HG03439 (cell line): ENCODE data around the gene SH3BP4.

Experiments
- ATAC-seq: cut with Tn5 transposase; IDR thresholded peaks from one replicate; pipeline ENCODE4 v1.9.1; 2021; ENCODE audit warnings: mild to moderate bottlenecking, moderate library complexity; ENCODE audit not compliant: unreplicated experiment

Gene SH3BP4

GRCh38 chr2:234964631-234965461 is 13.0 kb downstream of the SH3BP4 start:
- no peak for ATAC-seq

GRCh38 chr2:234966340-234966739 is 14.5 kb downstream of the SH3BP4 start:
- no peak for ATAC-seq

- ATAC-seq, result no peak
Measured at GRCh38 chr2:234967201-234967869, 15.5 kb downstream of the SH3BP4 start.

- ATAC-seq, result no peak
Measured at GRCh38 chr2:234967870-234968208, 16.0 kb downstream of the SH3BP4 start.

- no peak for ATAC-seq
Measured at GRCh38 chr2:234968631-234969305, 17.0 kb downstream of the SH3BP4 start.

GRCh38 chr2:234969306-234970098 is 17.7 kb downstream of the SH3BP4 start:
- ATAC-seq, result no peak

GRCh38 chr2:234970099-234970440 is 18.3 kb downstream of the SH3BP4 start:
- no peak for ATAC-seq

- ATAC-seq, result no peak
Measured at GRCh38 chr2:234970477-234970882, 18.7 kb downstream of the SH3BP4 start.

- no peak for ATAC-seq
Measured at GRCh38 chr2:234971496-234971895, 19.7 kb downstream of the SH3BP4 start.

GRCh38 chr2:234973008-234973407 is 21.2 kb downstream of the SH3BP4 start:
- no peak for ATAC-seq

GRCh38 chr2:234974501-234975385 is 22.9 kb downstream of the SH3BP4 start:
- no peak for ATAC-seq

- ATAC-seq, result no peak
Measured at GRCh38 chr2:234975611-234976010, 23.8 kb downstream of the SH3BP4 start.

- ATAC-seq, result no peak
Measured at GRCh38 chr2:234976479-234977227, 24.8 kb downstream of the SH3BP4 start.

GRCh38 chr2:234977228-234977679 is 25.4 kb downstream of the SH3BP4 start:
- ATAC-seq, result no peak

- no peak for ATAC-seq
Measured at GRCh38 chr2:234978466-234979203, 26.8 kb downstream of the SH3BP4 start.

- ATAC-seq, result no peak
Measured at GRCh38 chr2:234979204-234980167, 27.7 kb downstream of the SH3BP4 start.

GRCh38 chr2:234980451-234981187 is 28.8 kb downstream of the SH3BP4 start:
- no peak for ATAC-seq
